Hematopoietic multipotent progenitor cell treated with erythropoietin and hydrocortisone succinate and interleukin-3 and kit ligand, for 4 days (in vitro differentiated cells): Measurements from ENCODE around the gene LSR.

Experiments
- DNase-seq: peaks from one replicate; pipeline ENCODE4 v3.0.0-alpha.2; 2015

Gene LSR

GRCh38 chr19:35248310-35249145 lies at the start of gene LSR:
TSS of gene LSR (plus strand) at chr19:35249002. CDS start at chr19:35249023, 21 bp downstream.
- no peak for DNase-seq

- DNase-seq: no peak
Observed at GRCh38 chr19:35199481-35199880, 49.3 kb upstream of the LSR start.

DNA sequence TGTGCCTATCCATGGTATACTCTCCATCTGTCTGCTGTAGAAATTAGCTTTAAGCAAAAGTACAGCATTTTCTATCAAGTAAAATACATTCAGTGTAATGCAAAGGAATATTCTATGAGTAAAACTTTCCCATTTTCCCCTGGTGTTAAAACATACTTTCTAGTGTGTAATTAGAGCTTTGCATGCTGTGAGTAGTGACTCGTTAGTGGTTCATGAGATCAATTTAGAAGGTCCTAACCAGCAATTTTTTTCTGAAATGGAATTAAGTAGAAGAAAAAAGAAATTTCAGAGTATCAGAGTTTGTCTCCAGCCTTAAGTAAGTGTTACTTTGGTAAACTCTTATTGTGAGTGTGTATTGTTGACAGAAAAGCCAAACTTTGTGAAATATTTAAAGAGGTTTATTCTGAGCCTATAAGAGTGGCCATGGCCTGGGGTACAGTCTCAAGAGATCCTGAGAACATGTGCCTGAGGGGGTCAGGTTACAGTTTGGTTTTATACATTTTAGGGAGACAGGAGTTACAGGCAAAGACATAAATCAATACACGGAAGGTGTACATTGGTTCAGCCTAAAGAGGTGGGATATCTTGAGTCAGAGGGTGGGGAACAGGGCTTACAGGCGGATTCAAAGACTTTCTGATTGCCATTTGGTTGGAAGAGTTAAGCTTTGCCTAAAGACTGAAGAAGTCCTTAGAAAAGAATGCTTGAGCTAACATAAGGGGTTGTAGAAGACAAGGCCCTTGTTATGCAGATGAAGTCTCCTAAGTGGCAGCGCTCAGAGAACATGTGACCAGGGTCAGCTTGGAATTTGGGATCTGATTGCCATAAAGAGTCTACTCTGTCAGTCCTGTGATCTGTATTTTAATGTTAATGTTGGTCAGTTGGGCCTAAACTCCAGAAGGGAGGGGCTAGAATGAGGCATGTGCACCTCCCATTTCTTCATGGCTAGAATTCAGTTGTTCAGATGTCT lies 45.8 kb upstream of the LSR start:
- no peak for DNase-seq

GRCh38 chr19:35204799-35205732 lies 43.7 kb upstream of the LSR start:
- peak; percentile 85 for DNase-seq

DNA sequence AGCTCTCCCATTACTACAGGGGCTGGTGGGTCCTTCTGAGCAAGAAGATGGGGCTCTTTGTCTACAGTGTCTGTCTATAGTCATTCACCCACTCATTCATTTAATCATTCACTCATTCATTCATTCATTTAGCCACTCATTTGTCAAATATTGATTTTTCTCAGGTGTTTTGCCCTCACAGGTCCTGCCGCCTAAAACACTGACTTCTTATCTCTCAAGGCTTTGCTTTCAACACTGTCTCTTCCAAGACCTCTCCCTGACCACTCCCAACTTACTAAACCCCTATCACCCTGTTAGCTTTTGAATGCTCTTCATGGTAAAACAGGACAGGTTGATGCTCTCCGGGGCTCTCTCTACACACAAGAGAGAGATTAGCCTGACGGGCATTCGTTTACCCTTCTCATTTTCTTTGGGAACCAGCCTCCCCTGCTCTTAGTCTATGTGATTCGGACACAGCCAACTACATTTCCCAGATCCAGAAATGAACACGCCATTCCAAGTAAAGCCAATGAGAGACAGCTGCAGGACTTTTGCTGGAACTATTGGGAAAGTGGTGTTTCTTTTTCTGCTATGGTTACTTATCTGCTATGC lies 43.0 kb upstream of the LSR start:
- no peak for DNase-seq

DNA sequence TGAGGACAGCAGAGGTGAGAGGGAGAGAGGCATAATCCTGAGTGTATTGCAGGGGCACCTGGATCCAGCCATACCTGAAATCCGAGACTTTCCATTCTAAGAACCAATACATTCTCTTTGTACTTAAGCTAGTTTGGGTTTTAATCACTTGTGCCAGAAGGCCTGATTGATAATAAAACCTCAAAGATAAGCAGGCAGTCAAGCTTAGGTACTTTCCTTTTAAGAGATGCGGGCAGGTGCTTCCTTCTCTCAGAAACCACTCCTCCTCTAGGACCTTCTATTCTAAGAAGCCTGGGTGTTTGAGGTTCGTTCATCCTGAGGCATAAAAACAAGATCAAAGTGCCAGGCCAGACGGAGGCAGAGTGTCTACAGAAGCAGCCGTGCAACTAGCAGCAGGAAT lies 42.4 kb upstream of the LSR start:
- DNase-seq: peak; percentile 78

GRCh38 chr19:35206855-35207254 lies 41.9 kb upstream of the LSR start:
- DNase-seq: no peak

GRCh38 chr19:35207391-35207871 lies 41.4 kb upstream of the LSR start:
- DNase-seq: no peak

DNA sequence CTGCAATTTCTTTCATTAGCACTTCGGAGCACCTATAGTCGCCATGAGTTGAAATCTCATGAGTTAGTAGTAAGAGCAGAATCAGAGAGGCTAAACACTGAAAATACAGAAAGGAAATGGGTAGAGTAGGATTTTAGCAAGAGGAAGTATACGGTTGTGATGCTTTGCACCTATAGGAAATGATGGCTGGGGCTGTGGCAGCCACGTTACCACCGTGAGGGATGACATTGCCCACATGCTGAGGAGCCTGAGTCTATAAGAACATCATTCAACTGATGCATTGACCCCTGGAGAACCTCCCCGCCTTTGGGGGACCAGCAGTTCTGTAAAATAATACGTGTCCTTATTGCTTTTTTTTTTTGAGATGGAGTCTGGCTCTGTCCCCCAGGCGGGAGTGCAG lies 40.7 kb upstream of the LSR start:
- no peak for DNase-seq

DNA sequence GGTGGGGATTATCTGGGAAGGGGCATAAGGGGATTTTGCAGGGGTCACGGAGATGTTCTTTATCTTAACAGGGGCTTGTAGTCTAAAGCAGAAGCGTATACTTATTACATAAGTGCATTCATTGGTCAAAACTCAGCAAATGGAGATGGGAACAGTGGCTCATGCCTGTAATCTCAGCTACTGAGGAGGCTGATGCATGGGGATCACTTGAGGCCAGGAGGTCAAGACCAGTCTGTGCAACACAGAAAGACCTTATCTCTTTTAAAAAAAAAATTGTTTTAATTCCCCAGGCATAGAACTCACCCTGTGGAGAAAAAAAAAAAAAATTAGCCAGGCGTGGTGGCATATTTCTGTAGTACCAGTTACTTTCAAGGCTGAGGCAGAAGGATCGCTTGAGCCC lies 39.2 kb upstream of the LSR start:
- DNase-seq: no peak

DNA sequence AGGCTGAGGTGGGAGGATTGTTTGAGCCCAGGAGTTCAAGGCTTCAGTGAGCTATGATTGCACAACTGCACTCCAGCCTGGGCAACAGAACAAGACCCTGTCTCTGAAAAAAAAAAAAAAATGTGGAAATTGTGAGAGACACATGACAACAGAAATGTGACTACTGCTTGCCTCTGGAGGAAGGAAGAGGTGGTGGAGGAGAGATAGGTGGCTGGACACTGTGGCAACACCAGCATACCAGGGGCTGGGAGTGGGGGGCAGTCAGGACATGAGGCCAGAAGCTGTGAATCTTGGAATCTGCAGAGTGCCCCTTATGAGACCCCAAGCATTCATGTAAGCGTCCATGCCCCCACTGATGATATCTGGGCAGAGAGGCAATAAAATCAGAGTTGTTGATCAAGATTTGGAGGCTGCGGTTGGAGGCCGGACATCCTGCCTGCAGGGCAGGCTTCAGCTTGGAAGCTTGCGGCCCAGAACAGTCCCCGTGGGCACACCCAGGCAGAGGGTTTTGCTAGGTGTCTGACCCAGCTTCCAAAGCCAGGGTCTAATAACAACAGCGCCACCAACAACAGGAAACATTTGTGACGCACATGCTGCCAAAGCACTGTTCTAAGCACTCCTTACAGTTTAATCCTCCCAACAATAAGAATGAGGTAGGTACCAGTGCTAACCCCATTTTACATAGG lies 37.1 kb upstream of the LSR start:
- DNase-seq: peak; percentile 81

DNA sequence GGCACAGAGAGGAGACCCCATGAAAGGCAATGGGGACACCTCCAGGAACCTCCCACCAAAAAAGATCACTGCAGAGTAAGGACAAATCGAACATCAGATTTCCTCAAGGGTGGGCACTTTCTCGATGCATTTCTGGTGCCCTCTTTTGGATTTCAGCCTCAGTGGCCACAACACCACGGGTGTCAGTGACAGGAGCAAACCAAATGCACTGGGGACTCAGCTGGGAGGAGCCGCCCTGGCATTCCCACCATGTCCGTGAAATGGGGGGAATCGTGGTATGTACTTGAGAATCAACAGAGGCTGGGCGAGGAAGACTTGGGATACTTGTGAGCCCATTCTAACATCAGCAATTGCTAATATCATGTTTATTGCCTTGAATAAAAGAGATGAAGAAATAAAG lies 36.6 kb upstream of the LSR start:
- DNase-seq: no peak

GRCh38 chr19:35213663-35214632 lies 34.9 kb upstream of the LSR start:
- DNase-seq: peak; percentile 97

DNA sequence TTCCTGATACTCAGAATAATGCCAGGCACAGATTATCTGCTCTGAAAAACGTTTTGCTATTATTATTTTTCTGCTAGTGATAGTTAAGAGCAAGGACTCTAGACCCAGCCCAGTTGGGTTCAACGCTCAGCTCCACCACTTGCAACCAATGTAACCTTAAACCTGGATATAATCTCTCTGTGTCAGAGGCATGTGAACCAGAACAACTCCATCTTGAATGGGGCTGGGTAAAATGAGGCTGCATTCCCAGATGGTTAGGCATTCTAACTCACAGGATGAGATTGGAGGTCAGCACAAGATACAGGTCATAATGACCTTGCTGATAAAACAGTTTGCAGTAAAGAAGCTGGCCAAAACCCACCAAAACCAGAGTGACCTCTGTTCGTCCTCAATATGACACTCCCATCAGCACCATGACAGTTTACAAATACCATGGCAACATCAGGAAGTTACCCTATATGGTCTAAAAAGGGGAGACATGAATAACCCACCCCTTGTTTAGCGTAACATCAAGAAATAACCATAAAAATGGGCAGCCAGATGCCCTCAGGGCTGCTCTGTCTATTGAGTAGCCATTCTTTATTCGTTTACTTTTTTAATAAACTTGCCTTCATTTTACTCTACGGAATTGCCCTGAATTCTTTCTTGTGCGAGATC lies 33.9 kb upstream of the LSR start:
- no peak for DNase-seq

DNA sequence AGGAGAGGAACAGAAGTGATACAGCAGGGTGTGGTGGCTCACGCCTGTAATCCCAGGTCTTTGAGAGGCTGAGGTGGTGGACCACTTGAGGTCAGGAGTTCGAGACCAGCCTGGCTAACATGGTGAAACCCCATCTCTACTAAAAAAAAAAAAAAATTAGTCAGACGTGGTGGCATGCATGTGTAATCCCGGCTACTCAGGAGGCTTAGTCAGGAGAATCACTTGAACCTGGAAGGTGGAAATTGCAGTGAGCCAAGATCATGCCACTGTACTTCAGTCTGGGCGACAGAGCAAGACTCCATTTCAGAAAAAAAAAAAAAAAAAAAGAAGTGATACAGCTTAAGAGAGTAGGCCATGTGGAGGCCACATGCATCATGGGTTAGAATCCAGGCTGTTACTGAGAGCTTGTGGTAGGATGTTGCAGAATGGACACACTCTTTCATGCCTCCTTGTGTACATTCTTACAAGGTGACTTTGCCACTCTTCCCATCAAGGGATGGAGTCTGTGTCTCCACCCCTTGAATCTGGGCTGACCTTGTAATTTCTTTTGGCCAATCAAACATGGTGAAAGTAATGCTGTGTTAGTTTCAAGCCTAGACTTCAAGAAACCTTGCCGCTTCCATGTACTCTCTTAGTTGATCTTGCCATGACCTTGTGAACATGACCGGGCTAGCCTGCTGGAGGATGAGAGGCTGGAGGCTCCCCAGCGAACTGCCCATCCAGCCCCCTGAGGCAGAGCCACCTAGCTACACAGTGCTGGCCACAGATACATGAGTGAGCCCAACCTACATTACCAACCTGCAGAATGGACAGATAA lies 32.6 kb upstream of the LSR start:
- no peak for DNase-seq

DNA sequence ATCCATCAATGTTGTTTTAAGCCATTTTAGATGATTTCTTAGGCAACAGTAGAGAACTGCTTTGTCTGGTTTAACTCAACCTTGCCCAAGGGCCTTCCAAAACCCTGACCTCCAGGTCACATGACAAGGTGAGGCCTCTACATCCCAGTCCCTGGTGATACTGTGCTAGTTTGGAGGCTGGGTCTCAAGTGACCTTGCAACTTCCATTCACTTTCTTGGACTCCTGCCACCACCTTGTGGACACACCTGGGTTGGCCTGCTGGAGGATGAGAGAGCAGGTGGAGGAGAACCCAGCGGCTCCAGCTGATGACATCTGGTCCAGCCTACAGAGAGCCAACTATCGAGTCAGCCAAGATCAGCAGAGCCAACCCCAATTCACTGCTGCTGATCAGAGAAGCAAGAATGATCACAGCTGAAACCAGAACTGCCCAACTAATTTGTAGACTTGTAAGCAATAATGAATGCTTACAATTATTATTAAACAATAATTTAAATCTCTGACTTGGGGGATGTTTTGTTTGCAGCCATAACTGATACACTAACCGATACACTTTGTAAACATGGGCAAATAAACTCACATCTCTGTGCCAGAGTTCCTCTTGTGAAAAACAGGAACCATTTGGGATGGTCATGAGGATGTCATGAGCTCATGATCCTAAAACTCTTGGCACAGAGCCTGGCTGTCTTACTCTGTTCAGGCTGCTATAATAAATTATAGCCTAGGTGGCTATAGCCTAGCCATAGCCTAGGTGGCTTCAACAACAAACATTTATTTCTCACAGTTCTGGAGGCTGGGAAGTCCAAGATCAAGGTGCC lies 31.8 kb upstream of the LSR start:
- peak; percentile 59 for DNase-seq

GRCh38 chr19:35217649-35217990 lies 31.2 kb upstream of the LSR start:
- DNase-seq: peak; percentile 35

GRCh38 chr19:35219008-35219407 lies 29.8 kb upstream of the LSR start:
- no peak for DNase-seq
